ENCODE measurements around the gene ADAMTS7. TPM values are rescaled to one million over a fixed set of nuclear protein-coding genes. Genes with fewer than 3 reads are reported as not detected.

The ADAMTS7 gene
- total RNA-seq, 1 experiment from 2014 or later: 12.0 TPM

DNA sequence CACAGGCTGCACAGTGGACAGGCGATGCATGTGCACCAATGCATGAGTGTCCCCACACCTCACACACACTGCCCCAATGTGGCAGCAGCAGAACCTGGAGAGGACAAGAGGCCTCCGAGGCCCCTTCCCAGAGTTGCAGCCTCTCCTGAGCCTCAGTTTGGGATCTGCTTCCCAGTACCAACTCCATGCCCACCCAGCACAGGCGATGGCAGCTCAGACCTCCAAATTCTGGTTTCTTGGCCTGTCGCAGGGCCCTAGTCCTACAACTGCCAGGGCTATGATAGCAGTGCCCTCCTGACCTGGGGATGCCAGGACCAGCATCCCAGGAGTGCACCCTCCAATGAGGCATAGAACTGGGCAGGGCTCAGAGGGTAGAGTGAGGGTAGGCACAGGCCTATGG lies 19.9 kb downstream of the ADAMTS7 start:
- Histone ChIP-seq H3K9ac (ENCODE audit: low read length) (no peak overlapping the region), H2AFZ (ENCODE audit: low read depth, low read length, poor library complexity, severe bottlenecking) (no peak overlapping the region), H3K4me2 (ENCODE audit: low read length) (no peak overlapping the region), H3K4me1 (ENCODE audit: control insufficient read depth in 1 of 2, insufficient read depth in 2 of 2, low read length in 2 of 2) (no peaks in the 10 kb centered on the region), H3K9me2 (ENCODE audit: insufficient read depth) (no peaks in the 10 kb centered on the region), H3K4me3 (replicated peaks in 1 of 2; ENCODE audit: low read depth in 1 of 2, low read length in 2 of 2) (no peak overlapping the region), H3K27ac (ENCODE audit: low read depth, low read length) (no peak overlapping the region), H3K27me3 (ENCODE audit: insufficient read depth, low read length) (no peaks in the 10 kb centered on the region), H3K79me2 (ENCODE audit: insufficient read depth, low read length) (no peaks in the 10 kb centered on the region), H4K20me1 (ENCODE audit: insufficient read depth) (no peaks in the 10 kb centered on the region), H3K9me3 (ENCODE audit: control insufficient read depth in 1 of 2, insufficient read depth in 1 of 2, low read depth in 1 of 2, low read length in 2 of 2) (no peaks in the 10 kb centered on the region), H3K36me3 (ENCODE audit: control insufficient read depth in 1 of 2, insufficient read depth in 2 of 2, low read length in 2 of 2) (no peaks in the 10 kb centered on the region)
- no peak for DNase-seq (ENCODE audit: low read depth, low spot score)
- RAD21 ChIA-PET (ENCODE audit: low non-redundant PET in 1 of 2, low total read pairs in 2 of 2, uncharacterized antibody in 2 of 2, unreplicated experiment in 2 of 2): no interaction called here
- ATAC-seq: no peak
- CTCF ChIA-PET: no interaction called here
- no TSS peak for BruUV-seq (replicated peaks)
- TF ChIP-seq, protein P1, sequence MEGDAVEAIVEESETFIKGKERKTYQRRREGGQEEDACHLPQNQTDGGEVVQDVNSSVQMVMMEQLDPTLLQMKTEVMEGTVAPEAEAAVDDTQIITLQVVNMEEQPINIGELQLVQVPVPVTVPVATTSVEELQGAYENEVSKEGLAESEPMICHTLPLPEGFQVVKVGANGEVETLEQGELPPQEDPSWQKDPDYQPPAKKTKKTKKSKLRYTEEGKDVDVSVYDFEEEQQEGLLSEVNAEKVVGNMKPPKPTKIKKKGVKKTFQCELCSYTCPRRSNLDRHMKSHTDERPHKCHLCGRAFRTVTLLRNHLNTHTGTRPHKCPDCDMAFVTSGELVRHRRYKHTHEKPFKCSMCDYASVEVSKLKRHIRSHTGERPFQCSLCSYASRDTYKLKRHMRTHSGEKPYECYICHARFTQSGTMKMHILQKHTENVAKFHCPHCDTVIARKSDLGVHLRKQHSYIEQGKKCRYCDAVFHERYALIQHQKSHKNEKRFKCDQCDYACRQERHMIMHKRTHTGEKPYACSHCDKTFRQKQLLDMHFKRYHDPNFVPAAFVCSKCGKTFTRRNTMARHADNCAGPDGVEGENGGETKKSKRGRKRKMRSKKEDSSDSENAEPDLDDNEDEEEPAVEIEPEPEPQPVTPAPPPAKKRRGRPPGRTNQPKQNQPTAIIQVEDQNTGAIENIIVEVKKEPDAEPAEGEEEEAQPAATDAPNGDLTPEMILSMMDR (IDR thresholded peaks at IDR 0.05 in 2 of 3, conservative IDR thresholded peaks at IDR 0.05 in 1 of 3; ENCODE audit: borderline replicate concordance in 1 of 3, insufficient read depth in 1 of 3, low read depth in 2 of 3, low read length in 2 of 3): no peak
- no peak for TF ChIP-seq FOSL1 (IDR thresholded peaks at IDR 0.05; ENCODE audit: low read depth)
- TF ChIP-seq CEBPB (IDR thresholded peaks at IDR 0.05; ENCODE audit: low read depth): no peak
- TF ChIP-seq POLR2AphosphoS5 (IDR thresholded peaks at IDR 0.05; ENCODE audit: low read depth, low read length): no peak
- TF ChIP-seq, protein P2, sequence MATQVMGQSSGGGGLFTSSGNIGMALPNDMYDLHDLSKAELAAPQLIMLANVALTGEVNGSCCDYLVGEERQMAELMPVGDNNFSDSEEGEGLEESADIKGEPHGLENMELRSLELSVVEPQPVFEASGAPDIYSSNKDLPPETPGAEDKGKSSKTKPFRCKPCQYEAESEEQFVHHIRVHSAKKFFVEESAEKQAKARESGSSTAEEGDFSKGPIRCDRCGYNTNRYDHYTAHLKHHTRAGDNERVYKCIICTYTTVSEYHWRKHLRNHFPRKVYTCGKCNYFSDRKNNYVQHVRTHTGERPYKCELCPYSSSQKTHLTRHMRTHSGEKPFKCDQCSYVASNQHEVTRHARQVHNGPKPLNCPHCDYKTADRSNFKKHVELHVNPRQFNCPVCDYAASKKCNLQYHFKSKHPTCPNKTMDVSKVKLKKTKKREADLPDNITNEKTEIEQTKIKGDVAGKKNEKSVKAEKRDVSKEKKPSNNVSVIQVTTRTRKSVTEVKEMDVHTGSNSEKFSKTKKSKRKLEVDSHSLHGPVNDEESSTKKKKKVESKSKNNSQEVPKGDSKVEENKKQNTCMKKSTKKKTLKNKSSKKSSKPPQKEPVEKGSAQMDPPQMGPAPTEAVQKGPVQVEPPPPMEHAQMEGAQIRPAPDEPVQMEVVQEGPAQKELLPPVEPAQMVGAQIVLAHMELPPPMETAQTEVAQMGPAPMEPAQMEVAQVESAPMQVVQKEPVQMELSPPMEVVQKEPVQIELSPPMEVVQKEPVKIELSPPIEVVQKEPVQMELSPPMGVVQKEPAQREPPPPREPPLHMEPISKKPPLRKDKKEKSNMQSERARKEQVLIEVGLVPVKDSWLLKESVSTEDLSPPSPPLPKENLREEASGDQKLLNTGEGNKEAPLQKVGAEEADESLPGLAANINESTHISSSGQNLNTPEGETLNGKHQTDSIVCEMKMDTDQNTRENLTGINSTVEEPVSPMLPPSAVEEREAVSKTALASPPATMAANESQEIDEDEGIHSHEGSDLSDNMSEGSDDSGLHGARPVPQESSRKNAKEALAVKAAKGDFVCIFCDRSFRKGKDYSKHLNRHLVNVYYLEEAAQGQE (IDR thresholded peaks at IDR 0.05; ENCODE audit: low read depth): no peak
- TF ChIP-seq, protein P3, sequence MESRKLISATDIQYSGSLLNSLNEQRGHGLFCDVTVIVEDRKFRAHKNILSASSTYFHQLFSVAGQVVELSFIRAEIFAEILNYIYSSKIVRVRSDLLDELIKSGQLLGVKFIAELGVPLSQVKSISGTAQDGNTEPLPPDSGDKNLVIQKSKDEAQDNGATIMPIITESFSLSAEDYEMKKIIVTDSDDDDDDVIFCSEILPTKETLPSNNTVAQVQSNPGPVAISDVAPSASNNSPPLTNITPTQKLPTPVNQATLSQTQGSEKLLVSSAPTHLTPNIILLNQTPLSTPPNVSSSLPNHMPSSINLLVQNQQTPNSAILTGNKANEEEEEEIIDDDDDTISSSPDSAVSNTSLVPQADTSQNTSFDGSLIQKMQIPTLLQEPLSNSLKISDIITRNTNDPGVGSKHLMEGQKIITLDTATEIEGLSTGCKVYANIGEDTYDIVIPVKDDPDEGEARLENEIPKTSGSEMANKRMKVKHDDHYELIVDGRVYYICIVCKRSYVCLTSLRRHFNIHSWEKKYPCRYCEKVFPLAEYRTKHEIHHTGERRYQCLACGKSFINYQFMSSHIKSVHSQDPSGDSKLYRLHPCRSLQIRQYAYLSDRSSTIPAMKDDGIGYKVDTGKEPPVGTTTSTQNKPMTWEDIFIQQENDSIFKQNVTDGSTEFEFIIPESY (IDR thresholded peaks at IDR 0.05; ENCODE audit: extremely low read depth, insufficient replicate concordance, low read length): no peak
- TF ChIP-seq EZH2phosphoT487 (IDR thresholded peaks at IDR 0.05; ENCODE audit: borderline replicate concordance): no peak
- TF ChIP-seq ELF1 (IDR thresholded peaks at IDR 0.05; ENCODE audit: borderline replicate concordance, low read depth): no peak
- TF ChIP-seq EZH2 (IDR thresholded peaks at IDR 0.05): no peak
- TF ChIP-seq POLR2A (IDR thresholded peaks at IDR 0.05; ENCODE audit: borderline replicate concordance, extremely low read depth, insufficient read depth, insufficient read length): no peak
- TF ChIP-seq SIN3A (IDR thresholded peaks at IDR 0.05; ENCODE audit: low read depth): no peak
- TF ChIP-seq, protein P4, sequence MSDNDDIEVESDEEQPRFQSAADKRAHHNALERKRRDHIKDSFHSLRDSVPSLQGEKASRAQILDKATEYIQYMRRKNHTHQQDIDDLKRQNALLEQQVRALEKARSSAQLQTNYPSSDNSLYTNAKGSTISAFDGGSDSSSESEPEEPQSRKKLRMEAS (IDR thresholded peaks at IDR 0.05): no peak
- POLR2A ChIA-PET: no interaction called here
- intact Hi-C loops (cut with micrococcal nuclease): no loop called here

Measured in HCT116 (cell line).